Dendritic cell treated with granulocyte-macrophage colony-stimulating factor and Interleukin-4, amounts not matched to agents 40 ng/mL and 50 ng/mL, for 4 days (primary cell): ENCODE results near the gene XPO5.
A peak's percentile ranks its signal among the peaks of the same experiment; 100 is the strongest.
"Not testable (repeated sequence)": the region's sequence is repeated elsewhere in the genome, so short reads cannot be mapped to it uniquely, and the experiment has no call there.

Experiments used
- H3K27ac Mint-ChIP-seq: one replicate; pipeline ENCODE4 v1.8.0; 2022; ENCODE audit warnings: mild to moderate bottlenecking, mixed read lengths
- H3K27me3 Mint-ChIP-seq: one replicate; pipeline ENCODE4 v1.8.0; 2022; ENCODE audit warnings: mild to moderate bottlenecking, mixed read lengths
- H3K36me3 Mint-ChIP-seq: one replicate; pipeline ENCODE4 v1.8.0; 2022; ENCODE audit warnings: low read depth, mixed read lengths
- H3K4me1 Mint-ChIP-seq: one replicate; pipeline ENCODE4 v1.8.0; 2022; ENCODE audit warnings: low read depth, mixed read lengths
- H3K4me3 Mint-ChIP-seq: one replicate; pipeline ENCODE4 v1.8.0; 2022; ENCODE audit warnings: mild to moderate bottlenecking, moderate library complexity, mixed read lengths
- H3K9me3 Mint-ChIP-seq: one replicate; pipeline ENCODE4 v1.8.0; 2022; ENCODE audit warnings: mixed read lengths
- intact Hi-C: fragments of 100-400 bp; cut with micrococcal nuclease; formaldehyde crosslinking; loops from one replicate; pipeline ENCODE4 v1.15.0; 2022

The XPO5 gene

GRCh38 chr6:43570876-43571441 is 4.9 kb downstream of the XPO5 start:
- peaks cover 78% of the 10 kb centered on the region for H3K36me3 Mint-ChIP-seq
- H3K27ac Mint-ChIP-seq, result no peak overlapping the region
- H3K9me3 Mint-ChIP-seq, result no peaks in the 10 kb centered on the region
- intact Hi-C loops, result no loop called here
- H3K27me3 Mint-ChIP-seq, result no peaks in the 10 kb centered on the region
- no peak overlapping the region for H3K4me3 Mint-ChIP-seq
- H3K4me1 Mint-ChIP-seq, result peaks cover 17% of the 10 kb centered on the region

- H3K27ac Mint-ChIP-seq, result no peak overlapping the region
- intact Hi-C loops, result no loop called here
- H3K36me3 Mint-ChIP-seq, result peaks cover 98% of the 10 kb centered on the region
- H3K27me3 Mint-ChIP-seq, result no peaks in the 10 kb centered on the region
- no peaks in the 10 kb centered on the region for H3K9me3 Mint-ChIP-seq
- H3K4me1 Mint-ChIP-seq, result no peaks in the 10 kb centered on the region
- H3K4me3 Mint-ChIP-seq, result no peak overlapping the region
These were observed 16.5 kb downstream of the XPO5 start for GRCh38 chr6:43559328-43559727.

- H3K4me3 Mint-ChIP-seq, H3K27ac Mint-ChIP-seq, H3K4me1 Mint-ChIP-seq, H3K9me3 Mint-ChIP-seq, intact Hi-C loops, H3K27me3 Mint-ChIP-seq: not testable (repeated sequence)
- H3K36me3 Mint-ChIP-seq, result peaks cover 99% of the 10 kb centered on the region
These were observed 18.2 kb downstream of the XPO5 start for GRCh38 chr6:43557620-43558019.

- H3K36me3 Mint-ChIP-seq, result peaks cover 98% of the 10 kb centered on the region
- no peak overlapping the region for H3K4me3 Mint-ChIP-seq
- H3K27me3 Mint-ChIP-seq, result no peaks in the 10 kb centered on the region
- peaks cover 5% of the 10 kb centered on the region for H3K4me1 Mint-ChIP-seq
- no peaks in the 10 kb centered on the region for H3K9me3 Mint-ChIP-seq
- intact Hi-C loops, result no loop called here
- no peak overlapping the region for H3K27ac Mint-ChIP-seq
These were observed 28.6 kb downstream of the XPO5 start for GRCh38 chr6:43547222-43547621.

GRCh38 chr6:43544461-43544860 is 31.4 kb downstream of the XPO5 start:
- Mint-ChIP-seq H3K4me1 (peaks cover 5% of the 10 kb centered on the region), H3K9me3 (no peaks in the 10 kb centered on the region), H3K36me3 (peaks cover 86% of the 10 kb centered on the region), H3K27me3 (no peaks in the 10 kb centered on the region), H3K27ac (no peak overlapping the region), H3K4me3 (no peak overlapping the region)
- intact Hi-C loops, result no loop called here

- Mint-ChIP-seq H3K36me3 (peaks cover 81% of the 10 kb centered on the region), H3K27ac (no peak overlapping the region), H3K4me3 (no peak overlapping the region), H3K9me3 (no peaks in the 10 kb centered on the region), H3K27me3 (no peaks in the 10 kb centered on the region), H3K4me1 (no peaks in the 10 kb centered on the region)
- intact Hi-C loops, result no loop called here
These were observed 33.9 kb downstream of the XPO5 start for GRCh38 chr6:43541774-43542471.

- H3K36me3 Mint-ChIP-seq, result peaks cover 81% of the 10 kb centered on the region
- intact Hi-C loops, result no loop called here
- no peak overlapping the region for H3K4me3 Mint-ChIP-seq
These were observed 35.3 kb downstream of the XPO5 start for GRCh38 chr6:43540507-43540906.

GRCh38 chr6:43539409-43539808 is 36.4 kb downstream of the XPO5 start:
- peaks cover 81% of the 10 kb centered on the region for H3K36me3 Mint-ChIP-seq
- intact Hi-C loops, H3K9me3 Mint-ChIP-seq, H3K27ac Mint-ChIP-seq, H3K4me3 Mint-ChIP-seq, H3K4me1 Mint-ChIP-seq, H3K27me3 Mint-ChIP-seq: not testable (repeated sequence)

More at GRCh38 chr6:43540507-43540906, 35.3 kb downstream of the XPO5 start:
- H3K9me3 Mint-ChIP-seq, result no peaks in the 10 kb centered on the region
- no peak overlapping the region for H3K27ac Mint-ChIP-seq
- H3K4me1 Mint-ChIP-seq, result no peaks in the 10 kb centered on the region
- no peaks in the 10 kb centered on the region for H3K27me3 Mint-ChIP-seq

GRCh38 chr6:43538986-43539385 is 36.9 kb downstream of the XPO5 start:
- H3K9me3 Mint-ChIP-seq, intact Hi-C loops, H3K4me3 Mint-ChIP-seq, H3K27me3 Mint-ChIP-seq, H3K4me1 Mint-ChIP-seq, H3K27ac Mint-ChIP-seq: not testable (repeated sequence)
- H3K36me3 Mint-ChIP-seq, result peaks cover 80% of the 10 kb centered on the region

GRCh38 chr6:43532201-43532600 is 43.6 kb downstream of the XPO5 start:
- Mint-ChIP-seq H3K4me3 (no peak overlapping the region), H3K36me3 (peaks cover 50% of the 10 kb centered on the region), H3K27me3 (no peaks in the 10 kb centered on the region), H3K27ac (no peak overlapping the region), H3K9me3 (no peaks in the 10 kb centered on the region), H3K4me1 (peaks cover 2% of the 10 kb centered on the region)
- intact Hi-C loops, result no loop called here

GRCh38 chr6:43524483-43524961 is 51.3 kb downstream of the XPO5 start:
- H3K36me3 Mint-ChIP-seq, result no peaks in the 10 kb centered on the region
- H3K4me1 Mint-ChIP-seq, result peaks cover 5% of the 10 kb centered on the region
- no peak overlapping the region for H3K4me3 Mint-ChIP-seq
- intact Hi-C loops, result no loop called here
- H3K27ac Mint-ChIP-seq, result peak overlapping the region; percentile 39
- H3K9me3 Mint-ChIP-seq, result no peaks in the 10 kb centered on the region
- H3K27me3 Mint-ChIP-seq, result no peaks in the 10 kb centered on the region

GRCh38 chr6:43523284-43523683 is 52.6 kb downstream of the XPO5 start:
- no peaks in the 10 kb centered on the region for H3K9me3 Mint-ChIP-seq
- no peaks in the 10 kb centered on the region for H3K27me3 Mint-ChIP-seq
- H3K4me1 Mint-ChIP-seq, result peaks cover 5% of the 10 kb centered on the region
- no peaks in the 10 kb centered on the region for H3K36me3 Mint-ChIP-seq
- intact Hi-C loops, result no loop called here
- no peak overlapping the region for H3K4me3 Mint-ChIP-seq
- H3K27ac Mint-ChIP-seq, result no peak overlapping the region

- Mint-ChIP-seq H3K9me3 (no peaks in the 10 kb centered on the region), H3K36me3 (no peaks in the 10 kb centered on the region), H3K27me3 (no peaks in the 10 kb centered on the region), H3K4me3 (no peak overlapping the region), H3K27ac (peak overlapping the region; percentile 35), H3K4me1 (peaks cover 5% of the 10 kb centered on the region)
- intact Hi-C loops, result no loop called here
These were observed 53.1 kb downstream of the XPO5 start for GRCh38 chr6:43522547-43523261.

GRCh38 chr6:43521836-43522235 is 54.0 kb downstream of the XPO5 start:
- H3K9me3 Mint-ChIP-seq, result no peaks in the 10 kb centered on the region
- no peak overlapping the region for H3K27ac Mint-ChIP-seq
- intact Hi-C loops, result no loop called here
- H3K4me1 Mint-ChIP-seq, result no peaks in the 10 kb centered on the region
- no peaks in the 10 kb centered on the region for H3K27me3 Mint-ChIP-seq
- no peaks in the 10 kb centered on the region for H3K36me3 Mint-ChIP-seq
- H3K4me3 Mint-ChIP-seq, result no peak overlapping the region
